Lower leg skin (tissue), 3 donors: ENCODE data around the gene KCNJ16.

Experiments
- CTCF ChIP-seq, 3 donors: fragments of 450-650 bp; IDR thresholded peaks; one replicate each; pipeline ENCODE4 v1.5.1; 2016; ENCODE audit warnings: antibody characterized with exemption in 3 of 3, mild to moderate bottlenecking in 3 of 3, moderate library complexity in 2 of 3
- POLR2A ChIP-seq, 2 donors: fragments of 450-650 bp; IDR thresholded peaks; one replicate each; pipeline ENCODE4 v1.6.1; 2016 to 2017; ENCODE audit warnings: antibody characterized with exemption in 2 of 2, mild to moderate bottlenecking in 1 of 2, moderate library complexity in 1 of 2

DNA sequence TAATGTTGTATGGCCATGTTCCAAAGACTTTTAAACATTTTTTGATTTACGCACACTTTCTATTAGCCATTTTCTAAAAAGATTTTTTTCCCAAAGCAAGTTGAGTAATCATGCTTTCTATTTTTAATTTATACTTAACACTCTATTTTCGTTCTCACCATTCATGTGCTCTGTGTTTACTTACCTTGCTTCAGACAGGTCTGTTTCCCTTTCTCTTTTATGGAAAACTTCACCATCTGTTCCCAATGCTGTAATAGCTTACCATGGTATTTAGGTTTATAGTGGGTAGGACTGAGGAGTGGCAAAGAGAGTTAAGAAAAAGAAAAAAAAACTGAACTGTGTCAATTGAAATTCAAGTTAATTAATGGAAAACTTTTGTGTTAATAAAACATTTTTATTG lies 37.5 kb upstream of the KCNJ16 start:
- no peak for TF ChIP-seq CTCF (IDR thresholded peaks at IDR 0.05)
- no peak for TF ChIP-seq POLR2A (IDR thresholded peaks at IDR 0.05)
